ENCODE results near the gene IL21R.
"Not testable (repeated sequence)": the region's sequence is repeated elsewhere in the genome, so short reads cannot be mapped to it uniquely, and the experiment has no call there.

- not testable (repeated sequence) for TF ChIP-seq CTCF, POLR2A (IDR thresholded peaks at IDR 0.05)
These were observed 8.0 kb downstream of the IL21R start for GRCh38 chr16:27409958-27410357.
